ENCODE data around the gene CDC42BPG.
A peak's percentile ranks its signal among the peaks of the same experiment; 100 is the strongest.

CDC42BPG gene

DNA sequence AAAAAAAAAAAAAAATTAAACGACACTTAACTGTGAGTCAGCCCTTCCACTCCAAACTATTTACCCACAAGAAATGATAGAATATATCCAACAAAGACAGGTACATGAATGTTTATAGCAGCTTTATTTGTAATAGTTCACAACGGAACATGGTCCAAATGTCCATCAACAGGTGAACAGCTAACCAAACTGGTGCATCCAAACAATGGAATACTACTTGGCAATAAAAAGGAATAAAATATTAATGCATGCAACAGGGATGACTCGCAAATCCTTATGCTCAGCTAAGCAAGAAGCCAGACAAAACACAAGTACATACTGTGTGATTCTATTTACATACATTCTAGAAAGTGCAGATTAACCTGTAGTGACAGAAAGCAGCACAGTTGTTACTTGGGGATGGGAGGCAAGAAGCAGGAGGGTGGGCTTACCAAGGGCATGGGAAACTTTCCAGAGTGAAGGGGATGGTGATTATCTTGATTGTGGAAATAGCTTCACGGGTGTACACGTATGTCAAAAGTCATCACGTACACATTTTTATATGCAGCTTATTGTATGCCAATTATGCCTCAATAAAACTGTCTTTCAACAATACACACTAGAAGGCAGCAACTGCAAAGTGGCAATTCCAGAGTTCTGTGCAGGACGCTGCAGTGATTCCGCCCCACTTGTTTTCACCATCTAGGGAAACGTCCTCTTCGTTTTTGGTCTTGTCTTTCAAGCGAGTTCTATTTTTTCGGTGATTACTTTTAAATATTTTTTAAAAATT is 59.5 kb downstream of the CDC42BPG start:
- no peak for DNase-seq

DNA sequence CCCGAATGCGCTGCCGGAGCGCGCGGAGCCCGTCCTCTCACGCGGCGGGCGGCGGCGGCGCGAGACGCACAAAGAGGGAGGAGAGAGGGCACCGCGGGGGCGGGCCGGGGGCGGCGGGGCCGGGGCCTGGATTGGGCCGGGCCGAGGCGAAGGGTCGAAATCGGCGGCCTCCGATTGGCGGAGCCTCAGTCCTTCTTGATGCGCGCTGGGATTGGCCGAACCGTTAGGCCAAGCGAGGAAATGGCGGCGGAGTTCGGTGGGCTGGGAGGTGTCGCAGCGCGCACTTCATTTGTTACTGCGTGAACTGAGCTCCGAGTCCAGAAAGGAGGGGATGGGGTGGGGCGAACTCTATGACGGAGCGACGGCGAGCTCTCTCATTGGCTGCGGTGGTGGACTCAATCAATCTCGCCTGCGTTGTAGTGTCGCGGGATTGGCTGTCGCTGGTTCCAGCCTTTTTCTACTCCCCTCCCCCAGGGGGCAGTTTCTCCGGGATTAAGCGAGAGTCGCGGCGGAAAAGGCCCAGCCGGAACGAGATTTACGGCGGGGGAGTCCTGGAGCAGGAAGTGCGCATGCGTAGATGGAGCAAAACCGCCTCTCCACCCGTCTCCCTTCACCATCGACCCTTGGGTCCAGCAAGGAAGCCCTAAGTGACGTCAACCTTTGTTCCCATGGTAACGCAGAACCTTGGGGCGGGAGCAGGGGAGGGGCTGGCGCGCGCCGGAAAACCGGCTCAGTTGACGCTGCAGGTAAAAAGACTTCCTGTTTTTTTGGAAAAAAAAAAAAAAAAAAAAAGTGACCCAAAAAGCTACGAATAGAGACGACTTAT is 65.8 kb downstream of the CDC42BPG start, which contains the start of gene SF1:
Gene SF1, minus strand, starts transcription at position 70 of the 826 bp plus-strand sequence. CDS start 150 bp downstream, outside the sequence.
- DNase-seq = peak; percentile 100

DNA sequence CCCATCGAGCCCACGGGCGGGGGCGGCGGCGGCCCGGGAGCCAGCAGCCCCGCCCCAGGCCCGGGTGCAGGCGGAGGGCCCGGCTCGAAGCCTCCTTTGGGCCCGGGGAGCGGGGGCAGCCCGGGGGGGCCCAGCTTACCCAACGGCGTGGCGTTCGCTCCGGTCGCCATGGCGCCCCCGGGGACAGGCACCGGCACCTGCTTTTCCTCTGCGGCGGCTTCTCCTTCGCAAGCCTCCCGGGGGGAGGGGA is 66.3 kb downstream of the CDC42BPG start:
- no peak for DNase-seq

DNA sequence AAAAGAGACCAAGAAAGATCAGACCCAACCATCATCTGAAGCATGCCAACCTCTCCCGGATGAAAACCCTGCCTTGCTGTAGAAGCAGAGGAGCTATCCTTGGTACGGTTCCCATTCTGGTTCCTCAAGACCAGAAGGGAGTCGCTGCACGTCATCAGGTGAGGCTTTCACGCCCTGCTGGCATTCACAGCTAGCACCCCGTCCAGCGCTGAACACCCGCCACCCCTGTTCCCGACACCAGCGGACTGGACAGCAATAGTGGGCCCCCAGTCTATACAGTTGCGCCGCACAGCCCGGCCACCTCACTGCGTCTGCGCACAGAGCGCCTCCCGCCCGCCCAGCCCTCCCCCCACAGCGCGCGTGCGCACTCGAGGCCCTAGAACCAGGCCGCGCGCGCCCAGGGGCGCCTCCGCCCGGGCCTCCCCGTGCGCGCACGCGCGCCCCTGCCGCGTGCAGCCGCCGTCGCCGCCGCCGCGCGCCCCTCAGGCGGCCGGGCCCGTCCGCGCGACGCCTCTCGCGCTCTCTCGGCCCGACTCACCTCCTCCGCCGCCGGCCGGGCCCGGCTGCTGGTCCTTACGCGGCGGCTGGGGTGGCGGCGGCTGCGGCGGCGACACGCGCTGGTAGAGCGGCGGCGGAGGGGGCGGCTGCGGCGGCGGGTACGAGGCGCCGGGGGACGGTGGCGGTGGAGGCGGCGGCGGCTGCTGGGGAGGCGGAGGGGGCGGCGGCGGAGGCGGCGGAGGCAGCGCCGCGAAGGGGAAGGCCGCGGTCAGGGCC is 66.8 kb downstream of the CDC42BPG start:
- peak; percentile 82 for DNase-seq

DNA sequence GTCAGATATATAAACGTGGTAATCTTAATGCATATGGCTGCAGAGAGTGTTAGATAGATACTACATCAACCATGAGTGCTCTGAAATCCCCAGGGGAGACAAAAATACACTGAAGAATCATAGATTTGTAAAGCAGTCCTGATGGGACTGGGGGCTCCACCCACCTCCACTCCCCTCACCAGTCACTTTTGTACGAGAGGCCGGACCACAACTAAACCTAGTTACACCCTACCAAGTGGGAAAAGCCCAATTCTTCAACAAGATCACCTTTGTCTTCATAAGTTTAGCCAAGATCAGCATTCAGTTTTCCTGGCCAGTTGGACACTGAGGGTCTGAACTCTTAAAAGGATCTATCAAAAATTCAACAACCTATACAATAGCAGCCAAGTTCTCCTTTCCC is 67.6 kb downstream of the CDC42BPG start:
- DNase-seq = no peak

DNA sequence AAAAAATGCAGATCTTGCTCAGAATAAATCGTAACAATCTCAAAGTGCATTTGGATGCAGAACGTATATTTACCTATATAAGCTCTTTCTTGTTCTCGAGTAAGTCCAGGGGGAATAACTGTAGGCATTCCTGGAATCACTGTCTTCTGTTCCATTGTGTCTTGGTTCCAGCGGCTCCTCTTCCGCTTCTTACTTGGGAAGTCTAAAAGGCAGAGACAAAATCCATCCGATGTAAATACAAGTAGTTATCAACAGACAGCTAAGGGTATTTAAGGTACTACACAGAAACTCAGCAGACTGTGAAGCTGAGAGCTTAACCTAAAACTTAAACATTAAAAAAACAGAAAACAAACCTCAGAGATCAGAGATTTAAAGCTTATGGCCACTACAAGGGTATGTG is 68.0 kb downstream of the CDC42BPG start:
- no peak for DNase-seq

DNA sequence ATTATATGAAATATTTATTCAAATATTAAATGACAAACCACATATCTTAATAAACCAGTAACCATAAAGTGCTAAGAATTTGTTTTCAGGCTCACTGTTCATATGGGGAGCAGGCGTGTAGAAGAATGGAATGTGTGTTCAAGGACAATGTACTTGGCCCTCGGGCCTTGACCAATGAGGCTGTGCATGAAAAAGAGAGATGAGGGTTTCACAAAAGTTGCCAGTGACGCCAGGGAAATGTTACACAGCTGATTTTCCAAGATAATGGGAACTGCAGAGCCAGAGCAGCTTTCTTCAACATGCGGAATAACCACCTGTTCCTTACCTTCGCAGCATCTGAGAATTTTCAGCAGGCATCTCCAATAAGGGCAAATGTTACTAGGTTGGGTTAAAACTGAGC is 70.3 kb downstream of the CDC42BPG start:
- no peak for DNase-seq

All from fibroblast of skin of right quadriceps (primary cell).